GM21423 (cell line): ENCODE results near the gene CFAP97.
"Not testable (repeated sequence)": the region's sequence is repeated elsewhere in the genome, so short reads cannot be mapped to it uniquely, and the experiment has no call there.

Experiments used
- ATAC-seq: cut with Tn5 transposase; IDR thresholded peaks from one replicate; pipeline ENCODE4 v1.9.1; 2021; ENCODE audit warnings: mild to moderate bottlenecking, moderate library complexity; ENCODE audit not compliant: unreplicated experiment

CFAP97 gene

GRCh38 chr4:185224597-185224996, 20.8 kb upstream of the CFAP97 start:
- no peak for ATAC-seq

GRCh38 chr4:185222598-185222997, 18.8 kb upstream of the CFAP97 start:
- ATAC-seq: no peak

- ATAC-seq: no peak
Observed at GRCh38 chr4:185221912-185222311, 18.1 kb upstream of the CFAP97 start.

GRCh38 chr4:185221491-185221890, 17.7 kb upstream of the CFAP97 start:
- ATAC-seq: no peak

GRCh38 chr4:185219551-185220344, 15.9 kb upstream of the CFAP97 start:
- ATAC-seq: peak; percentile 79

GRCh38 chr4:185218312-185218711, 14.5 kb upstream of the CFAP97 start:
- no peak for ATAC-seq

GRCh38 chr4:185217408-185217975, 13.7 kb upstream of the CFAP97 start:
- no peak for ATAC-seq

GRCh38 chr4:185215261-185215660, 11.5 kb upstream of the CFAP97 start:
- no peak for ATAC-seq

GRCh38 chr4:185213877-185214276, 10.1 kb upstream of the CFAP97 start:
- peak; percentile 43 for ATAC-seq

- ATAC-seq: no peak
Observed at GRCh38 chr4:185212581-185212980, 8.8 kb upstream of the CFAP97 start.

GRCh38 chr4:185211641-185212040, 7.8 kb upstream of the CFAP97 start:
- no peak for ATAC-seq

- ATAC-seq: no peak
Observed at GRCh38 chr4:185211035-185211434, 7.2 kb upstream of the CFAP97 start.

GRCh38 chr4:185210102-185210981, 6.5 kb upstream of the CFAP97 start:
- ATAC-seq: peak; percentile 12

GRCh38 chr4:185209852-185210101, 6.0 kb upstream of the CFAP97 start:
- ATAC-seq: peak; percentile 12

GRCh38 chr4:185209031-185209851, 5.4 kb upstream of the CFAP97 start, which contains the start of gene SNX25:
TSS of gene SNX25 (plus strand) at chr4:185209598. CDS start at chr4:185209827, 229 bp downstream.
- ATAC-seq: peak; percentile 74

- no peak for ATAC-seq
Observed at GRCh38 chr4:185207466-185207865, 3.7 kb upstream of the CFAP97 start.

GRCh38 chr4:185205697-185206342, 2.0 kb upstream of the CFAP97 start:
- no peak for ATAC-seq

- ATAC-seq: not testable (repeated sequence)
Observed at GRCh38 chr4:185205073-185205472, 1.3 kb upstream of the CFAP97 start.

GRCh38 chr4:185204238-185204910, 574 bp upstream of the CFAP97 start:
- no peak for ATAC-seq

GRCh38 chr4:185202984-185203485, 765 bp downstream of the CFAP97 start:
- peak; percentile 0 for ATAC-seq
